ENCODE results near the gene IL23A. TPM values are rescaled to one million over a fixed set of nuclear protein-coding genes. Genes with fewer than 3 reads are reported as not detected.
A peak's percentile ranks its signal among the peaks of the same experiment; 100 is the strongest.

Gene IL23A
- total and polyA plus RNA-seq, 10 of the 15 experiments (the other 5 are each of a cell fraction or from before 2014, with no cell fraction given): 3.3 to 11.1 (median 5.2) TPM

- TF ChIP-seq CBX5 (IDR thresholded peaks at IDR 0.05; ENCODE audit: low read depth) (no peak), TARDBP (IDR thresholded peaks at IDR 0.05; ENCODE audit: borderline replicate concordance) (no peak), ATF7 (IDR thresholded peaks at IDR 0.05; ENCODE audit: low read depth) (peak; percentile 82), CBX3 (IDR thresholded peaks at IDR 0.05; ENCODE audit: borderline replicate concordance, low read depth) (no peak), HDAC6 (IDR thresholded peaks at IDR 0.05; ENCODE audit: unreplicated experiment) (no peak), MYC (IDR thresholded peaks at IDR 0.05; ENCODE audit: insufficient read depth, insufficient read length, insufficient replicate concordance, low read length, severe bottlenecking) (no peak), RCOR1 (conservative IDR thresholded peaks at IDR 0.05; ENCODE audit: low read depth, low read length) (no peak), CREM (IDR thresholded peaks at IDR 0.05; ENCODE audit: low read depth) (no peak), EZH2 (IDR thresholded peaks at IDR 0.05; ENCODE audit: borderline replicate concordance, control insufficient read depth, low read depth, low read length) (no peak), RELA (IDR thresholded peaks at IDR 0.05; ENCODE audit: borderline replicate concordance, partially characterized antibody) (peak; percentile 32), IKZF2 (IDR thresholded peaks at IDR 0.05) (peak; percentile 96 to 97), POU2F2 (IDR thresholded peaks at IDR 0.05; ENCODE audit: borderline replicate concordance, low read depth, low read length) (0 out of 3 replicates have a peak, but pooled peaks have one; percentile 47), NFYA (IDR thresholded peaks at IDR 0.05; ENCODE audit: borderline replicate concordance, low read depth, low read length) (no peak; the same call in 1 of the 2 replicates), WRNIP1 (IDR thresholded peaks at IDR 0.05; ENCODE audit: borderline replicate concordance, low read depth, low read length) (no peak), E2F4 (IDR thresholded peaks at IDR 0.05; ENCODE audit: low read depth, low read length) (peak; percentile 41; the same call in 1 of the 2 replicates), USF2 (IDR thresholded peaks at IDR 0.05; ENCODE audit: borderline replicate concordance, low read depth, low read length) (no peak), SMARCA5 (IDR thresholded peaks at IDR 0.05) (0 out of 2 replicates have a peak, but pooled peaks have one; percentile 28), IRF4 (IDR thresholded peaks at IDR 0.05; ENCODE audit: low read depth, low read length) (peak; percentile 78), NR2C2 (IDR thresholded peaks at IDR 0.05; ENCODE audit: borderline replicate concordance, control insufficient read depth, insufficient read length, low read depth) (no peak), ZNF217 (IDR thresholded peaks at IDR 0.05) (no peak), KLF5 (IDR thresholded peaks at IDR 0.05; ENCODE audit: partially characterized antibody) (no peak), ASH2L (IDR thresholded peaks at IDR 0.05; ENCODE audit: borderline replicate concordance, low read depth) (no peak), REST (IDR thresholded peaks at IDR 0.05; ENCODE audit: low read depth, low read length) (peak; percentile 42; the same call in 1 of the 2 replicates), BCL11A (IDR thresholded peaks at IDR 0.05; ENCODE audit: low read depth, low read length) (peak; percentile 48; the same call in 1 of the 2 replicates), SMAD5 (IDR thresholded peaks at IDR 0.05; ENCODE audit: low read depth) (0 out of 2 replicates have a peak, but pooled peaks have one; percentile 18), POLR2A (IDR thresholded peaks at IDR 0.05; ENCODE audit: low read depth, low read length) (peak; percentile 90), BMI1 (IDR thresholded peaks at IDR 0.05; ENCODE audit: borderline replicate concordance) (no peak)
These were observed 21.4 kb downstream of the IL23A start, which contains the start of gene STAT2 (continued) for GRCh38 chr12:56359851-56360767.
